Endothelial cell of umbilical vein (primary cell): ENCODE measurements around the gene PRKRIP1. TPM values are rescaled to one million over a fixed set of nuclear protein-coding genes. Genes with fewer than 3 reads are reported as not detected.

ENCODE experiments used
- BruUV-seq: library from RNA; stranded (reverse); fragments of 400-500 nt; replicated peaks from 2 replicates; lab custom pipeline; 2021; lab: Mats Ljungman, UMichigan
- CTCF ChIA-PET: fragments of 300-600, 350-600 bp; sonication (Branson Sonifier 250); formaldehyde crosslinking; loops from one replicate; lab custom pipeline; 2021; ENCODE audit warnings: antibody characterized with exemption, inconsistent platforms; lab: Charles Lee
- POLR2A ChIA-PET: fragments of 300-600, 350-600 bp; sonication (Branson Sonifier 250); formaldehyde crosslinking; loops from one replicate; lab custom pipeline; 2021; ENCODE audit warnings: antibody characterized with exemption, inconsistent platforms; lab: Charles Lee
- DNase-seq: peaks from one replicate; pipeline ENCODE4 v3.0.0-alpha.2; 2011; ENCODE audit warnings: low read depth, low spot score
- FAIRE-seq: peaks from 2 replicates; lab custom pipeline; 2011; peaks lifted over from hg19 to GRCh38; lab: Jason Lieb, UNC
- H2AFZ ChIP-seq: 2 replicates; pipeline ENCODE4 v1.6.0; 2012; ENCODE audit warnings: low read depth, low read length, control low read depth, inconsistent platforms
- H3K27ac ChIP-seq: 2 replicates; pipeline ENCODE4 v1.5.1; 2011; ENCODE audit warnings: low read depth, mild to moderate bottlenecking, control low read depth, low read length, moderate library complexity; ENCODE audit not compliant: insufficient read depth
- H3K27me3 ChIP-seq, 2 experiments: 2 replicates each; pipeline versions ENCODE4 v1.6.0 to v1.6.1; 2011; ENCODE audit warnings: low read length in 2 of 2, mixed read lengths in 1 of 2; ENCODE audit not compliant: control insufficient read depth in 2 of 2, insufficient read depth in 2 of 2
- H3K36me3 ChIP-seq, 2 experiments: 2 replicates in 1 of 2; 3 replicates in 1 of 2; pipeline ENCODE4 v1.5.1; 2011; ENCODE audit warnings: low read length in 2 of 2, mild to moderate bottlenecking in 1 of 2, moderate library complexity in 1 of 2; ENCODE audit not compliant: control insufficient read depth in 2 of 2, insufficient read depth in 2 of 2; ENCODE audit errors: extremely low read depth in 1 of 2
- H3K4me1 ChIP-seq: 3 replicates; pipeline ENCODE4 v1.5.1; 2011; ENCODE audit warnings: mild to moderate bottlenecking, low read length; ENCODE audit not compliant: control insufficient read depth, insufficient read depth; ENCODE audit errors: extremely low read depth
- H3K4me2 ChIP-seq: 2 replicates; pipeline ENCODE4 v1.6.1; 2011; ENCODE audit warnings: low read length, control low read depth, mixed read lengths; ENCODE audit not compliant: insufficient read depth
- H3K4me3 ChIP-seq, 3 experiments: fragments of 200-600 bp in 1 of 3; sonication (generic), shearing (Covaris generic) in 1 of 3; replicated peaks in 1 of 3; 2 replicates each; pipeline ENCODE4 v1.5.1; 2011 to 2016; ENCODE audit warnings: control low read depth in 3 of 3, low read length in 3 of 3, mild to moderate bottlenecking in 2 of 3, inconsistent platforms in 1 of 3, low read depth in 1 of 3, moderate library complexity in 1 of 3; ENCODE audit not compliant: insufficient read depth in 1 of 3
- H3K79me2 ChIP-seq: 2 replicates; pipeline ENCODE4 v1.6.0; 2012; ENCODE audit warnings: low read length, inconsistent platforms; ENCODE audit not compliant: control insufficient read depth, insufficient read depth
- H3K9ac ChIP-seq: replicated peaks from 2 replicates; pipeline ENCODE3; 2011; ENCODE audit warnings: low read length, control low read depth; ENCODE audit not compliant: insufficient read depth; ENCODE audit errors: extremely low read depth
- H3K9me1 ChIP-seq: replicated peaks from 3 replicates; pipeline ENCODE4 v1.6.0; 2011; ENCODE audit warnings: mild to moderate bottlenecking, low read length; ENCODE audit not compliant: control insufficient read depth, insufficient read depth; ENCODE audit errors: extremely low read depth
- H3K9me3 ChIP-seq: replicated peaks from 2 replicates; pipeline ENCODE4 v1.5.1; 2012; ENCODE audit warnings: low read length, inconsistent platforms; ENCODE audit not compliant: control insufficient read depth, insufficient read depth
- H4K20me1 ChIP-seq: replicated peaks from 2 replicates; pipeline ENCODE3; 2011; ENCODE audit warnings: mild to moderate bottlenecking, low read length; ENCODE audit not compliant: control insufficient read depth, insufficient read depth; ENCODE audit errors: extremely low read depth
- EZH2 ChIP-seq: IDR thresholded peaks from 2 replicates; pipeline ENCODE4 v1.6.1; 2012; ENCODE audit warnings: borderline replicate concordance, low read depth, mild to moderate bottlenecking, moderate library complexity, low read length, inconsistent platforms; ENCODE audit not compliant: severe bottlenecking
- FOS ChIP-seq: IDR thresholded peaks from 2 replicates; pipeline ENCODE4 v1.6.1; 2011; ENCODE audit warnings: mild to moderate bottlenecking, low read length, moderate library complexity, borderline replicate concordance; ENCODE audit not compliant: insufficient read depth
- GATA2 ChIP-seq: IDR thresholded peaks from 2 replicates; pipeline ENCODE4 v1.7.0; 2011; ENCODE audit warnings: low read depth, mild to moderate bottlenecking, moderate library complexity, mixed read lengths, low read length; ENCODE audit not compliant: insufficient read length, insufficient read depth
- JUN ChIP-seq: IDR thresholded peaks from 2 replicates; pipeline ENCODE4 v1.6.1; 2011; ENCODE audit warnings: borderline replicate concordance, low read depth; ENCODE audit not compliant: insufficient read length, insufficient read depth
- MYC ChIP-seq: IDR thresholded peaks from one replicate; pipeline ENCODE4 v1.6.1; 2011; ENCODE audit warnings: mild to moderate bottlenecking, low read depth, low read length
- POLR2A ChIP-seq: IDR thresholded peaks from 2 replicates; pipeline ENCODE4 v1.6.1; 2012; ENCODE audit warnings: low read depth, mild to moderate bottlenecking, control low read depth, low read length
- POLR2AphosphoS5 ChIP-seq: IDR thresholded peaks from 2 replicates; pipeline ENCODE4 v1.6.1; 2012; ENCODE audit warnings: low read depth, mild to moderate bottlenecking, control low read depth, low read length, moderate library complexity; ENCODE audit not compliant: insufficient read depth
- dilution Hi-C: fragments of 300-500 bp; cut with MboI; formaldehyde crosslinking; loops from one replicate; pipeline ENCODE4 v1.15.0; 2019; ENCODE audit warnings: low sequenced_read_pairs; ENCODE audit not compliant: extremely low pct_ligation_motif_present
- intact Hi-C: fragments of 100-400 bp; cut with micrococcal nuclease; formaldehyde crosslinking; loops from one replicate; pipeline ENCODE4 v1.10.0; 2022
- polyA plus RNA-seq, 4 experiments: library from polyadenylated mRNA; depleted of rRNA in 3 of 4; stranded (reverse) in 3 of 4; unstranded in 1 of 4; fragments of >200 nt; gene quantifications; 2 replicates each; pipeline versions ENCODE4 v1.2.1 to v1.2.3, GENCODE V29; 2011 to 2012; ENCODE audit warnings: missing spikeins in 1 of 4
- total RNA-seq: library from RNA; stranded (reverse); gene quantifications from 2 replicates; pipeline ENCODE4 v1.2.3, GENCODE V29; 2021
- TF ChIP-seq, protein P1 (sequence below): IDR thresholded peaks from 2 replicates; pipeline ENCODE4 v1.6.1; 2011; ENCODE audit not compliant: insufficient read depth, insufficient read length
- TF ChIP-seq, protein P2 (sequence below), 2 donors: IDR thresholded peaks; 1 replicate in 1 of 2; 2 replicates in 1 of 2; pipeline ENCODE4 v1.5.1; 2011; ENCODE audit warnings: low read length in 2 of 2, mild to moderate bottlenecking in 2 of 2, moderate library complexity in 2 of 2, control low read depth in 1 of 2, inconsistent platforms in 1 of 2, low read depth in 1 of 2; ENCODE audit not compliant: insufficient read depth in 1 of 2; ENCODE audit errors: extremely low read depth in 1 of 2

The PRKRIP1 gene
- total and polyA plus RNA-seq, 2 donors (not counting 3 experiments of a cell fraction or from before 2014, with no cell fraction given) = 16.1 to 26.1 TPM

DNA sequence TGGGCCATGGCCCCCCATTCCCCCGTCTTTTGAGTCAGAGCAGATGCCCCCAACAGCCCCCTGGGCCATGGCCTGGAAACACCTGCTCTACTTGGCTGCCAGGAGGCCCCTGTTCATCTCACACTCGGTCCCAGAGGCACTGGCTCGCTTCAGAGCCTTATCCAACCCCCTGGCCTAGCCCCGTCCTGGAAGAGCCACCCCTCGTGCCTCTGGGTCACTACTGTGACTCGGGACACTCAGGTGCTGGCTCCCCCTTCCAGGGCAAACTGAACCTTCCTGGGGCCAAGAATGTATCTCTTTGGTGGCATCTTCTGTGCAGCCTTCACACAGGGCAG lies 75.6 kb downstream of the PRKRIP1 start:
- Histone ChIP-seq H3K9ac (no peak overlapping the region), H4K20me1 (no peaks in the 10 kb centered on the region), H3K27me3 (no peaks in the 10 kb centered on the region), H3K4me2 (no peak overlapping the region), H3K9me3 (no peaks in the 10 kb centered on the region), H3K79me2 (no peaks in the 10 kb centered on the region), H3K36me3 (peaks cover 2 to 22% of the 10 kb centered on the region in 2 experiments), H3K4me3 (no peak overlapping the region), H3K27ac (no peak overlapping the region), H3K9me1 (no peaks in the 10 kb centered on the region), H2AFZ (no peak overlapping the region), H3K4me1 (no peaks in the 10 kb centered on the region)
- intact Hi-C loops (no loop called here), dilution Hi-C loops (no loop called here)
- DNase-seq (no peak), FAIRE-seq (no peak)
- no TSS peak for BruUV-seq
- ChIA-PET POLR2A (no interaction called here), CTCF (no interaction called here)
- no peak for TF ChIP-seq JUN
- no peak for TF ChIP-seq POLR2AphosphoS5
- TF ChIP-seq, protein P1, sequence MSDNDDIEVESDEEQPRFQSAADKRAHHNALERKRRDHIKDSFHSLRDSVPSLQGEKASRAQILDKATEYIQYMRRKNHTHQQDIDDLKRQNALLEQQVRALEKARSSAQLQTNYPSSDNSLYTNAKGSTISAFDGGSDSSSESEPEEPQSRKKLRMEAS = no peak
- no peak for TF ChIP-seq POLR2A
- no peak for TF ChIP-seq MYC

DNA sequence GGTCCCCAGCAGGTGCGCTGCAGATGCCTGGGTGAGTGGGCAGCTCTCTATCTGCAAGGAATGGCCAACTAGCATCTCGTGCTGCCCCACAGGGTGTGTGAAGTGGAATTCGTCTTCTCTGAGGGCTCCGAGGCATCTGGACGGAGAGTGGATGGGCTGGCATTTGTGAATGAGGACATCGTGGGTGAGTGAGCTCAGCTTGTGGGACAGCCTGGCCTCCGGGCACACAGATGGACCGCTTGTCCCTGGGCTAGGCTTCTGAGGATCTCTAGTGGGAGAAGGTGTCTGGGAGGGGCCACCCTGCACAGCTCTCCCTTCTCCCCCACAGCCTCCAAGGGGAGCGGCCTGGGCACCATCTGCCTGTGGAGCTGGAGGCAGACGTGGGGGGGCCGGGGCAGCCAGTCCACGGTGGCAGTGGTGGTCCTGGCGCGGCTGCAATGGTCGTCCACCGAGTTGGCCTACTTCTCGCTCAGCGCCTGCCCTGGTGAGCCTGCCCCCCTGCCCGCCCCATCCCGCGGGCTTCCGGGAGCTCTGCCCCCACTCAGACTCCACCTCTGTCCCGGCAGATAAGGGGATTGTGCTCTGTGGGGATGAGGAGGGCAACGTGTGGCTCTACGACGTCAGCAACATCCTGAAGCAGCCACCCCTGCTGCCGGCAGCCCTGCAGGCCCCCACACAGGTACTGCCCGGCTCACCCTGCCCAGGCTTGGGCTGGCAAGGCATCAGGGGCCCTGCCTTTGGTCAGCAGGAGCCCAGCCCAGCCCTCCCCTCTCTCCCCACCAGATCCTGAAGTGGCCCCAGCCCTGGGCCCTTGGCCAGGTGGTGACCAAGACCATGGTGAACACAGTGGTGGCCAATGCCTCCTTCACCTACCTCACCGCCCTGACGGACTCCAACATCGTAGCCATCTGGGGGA lies 76.2 kb downstream of the PRKRIP1 start:
- Histone ChIP-seq H3K4me2 (no peak overlapping the region), H3K4me3 (no peak overlapping the region), H3K27me3 (no peaks in the 10 kb centered on the region), H3K4me1 (no peaks in the 10 kb centered on the region), H2AFZ (no peak overlapping the region), H3K27ac (no peak overlapping the region), H3K79me2 (no peaks in the 10 kb centered on the region), H3K9ac (no peak overlapping the region), H3K9me3 (no peaks in the 10 kb centered on the region), H3K36me3 (peaks cover 2 to 22% of the 10 kb centered on the region in 2 experiments), H3K9me1 (no peaks in the 10 kb centered on the region), H4K20me1 (no peaks in the 10 kb centered on the region)
- POLR2A ChIA-PET = no interaction called here
- no peak for FAIRE-seq
- CTCF ChIA-PET = no interaction called here
- dilution Hi-C loops (no loop called here), intact Hi-C loops (no loop called here)
- TF ChIP-seq FOS = no peak
- no peak for TF ChIP-seq JUN
- no peak for TF ChIP-seq EZH2
- TF ChIP-seq MYC = no peak
- no peak for TF ChIP-seq POLR2A
- TF ChIP-seq, protein P2, sequence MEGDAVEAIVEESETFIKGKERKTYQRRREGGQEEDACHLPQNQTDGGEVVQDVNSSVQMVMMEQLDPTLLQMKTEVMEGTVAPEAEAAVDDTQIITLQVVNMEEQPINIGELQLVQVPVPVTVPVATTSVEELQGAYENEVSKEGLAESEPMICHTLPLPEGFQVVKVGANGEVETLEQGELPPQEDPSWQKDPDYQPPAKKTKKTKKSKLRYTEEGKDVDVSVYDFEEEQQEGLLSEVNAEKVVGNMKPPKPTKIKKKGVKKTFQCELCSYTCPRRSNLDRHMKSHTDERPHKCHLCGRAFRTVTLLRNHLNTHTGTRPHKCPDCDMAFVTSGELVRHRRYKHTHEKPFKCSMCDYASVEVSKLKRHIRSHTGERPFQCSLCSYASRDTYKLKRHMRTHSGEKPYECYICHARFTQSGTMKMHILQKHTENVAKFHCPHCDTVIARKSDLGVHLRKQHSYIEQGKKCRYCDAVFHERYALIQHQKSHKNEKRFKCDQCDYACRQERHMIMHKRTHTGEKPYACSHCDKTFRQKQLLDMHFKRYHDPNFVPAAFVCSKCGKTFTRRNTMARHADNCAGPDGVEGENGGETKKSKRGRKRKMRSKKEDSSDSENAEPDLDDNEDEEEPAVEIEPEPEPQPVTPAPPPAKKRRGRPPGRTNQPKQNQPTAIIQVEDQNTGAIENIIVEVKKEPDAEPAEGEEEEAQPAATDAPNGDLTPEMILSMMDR (IDR thresholded peaks at IDR 0.05; ENCODE audit: extremely low read depth in 1 of 2, insufficient read depth in 1 of 2, low read depth in 1 of 2, low read length in 2 of 2) = no peak
- no peak for TF ChIP-seq GATA2
- TF ChIP-seq, protein P1 = no peak
- no peak for TF ChIP-seq POLR2AphosphoS5
- DNase-seq = no peak
- BruUV-seq = no TSS peak
